ENCODE results near the gene KLHL26.

KLHL26 gene

DNA sequence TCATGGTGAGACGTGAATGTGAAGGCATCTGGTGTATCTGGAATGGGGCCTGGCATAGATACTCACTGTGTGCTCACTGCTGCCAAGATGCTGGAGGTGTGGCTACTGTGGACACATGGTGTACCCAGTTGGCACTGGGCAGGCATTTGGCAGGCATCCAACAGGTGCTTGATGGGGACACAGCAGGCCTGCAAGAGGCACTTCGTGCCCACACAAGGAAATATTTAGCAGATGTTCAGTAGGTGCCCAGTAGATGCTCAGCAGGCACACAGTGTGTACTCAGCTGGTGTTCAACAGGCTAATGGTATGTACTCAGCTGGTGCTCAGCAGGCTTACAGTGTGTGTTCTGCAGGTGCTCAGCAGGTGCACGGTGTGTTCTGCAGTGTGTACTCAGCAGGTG is 60.9 kb downstream of the KLHL26 start:
- DNase-seq, result no peak

DNA sequence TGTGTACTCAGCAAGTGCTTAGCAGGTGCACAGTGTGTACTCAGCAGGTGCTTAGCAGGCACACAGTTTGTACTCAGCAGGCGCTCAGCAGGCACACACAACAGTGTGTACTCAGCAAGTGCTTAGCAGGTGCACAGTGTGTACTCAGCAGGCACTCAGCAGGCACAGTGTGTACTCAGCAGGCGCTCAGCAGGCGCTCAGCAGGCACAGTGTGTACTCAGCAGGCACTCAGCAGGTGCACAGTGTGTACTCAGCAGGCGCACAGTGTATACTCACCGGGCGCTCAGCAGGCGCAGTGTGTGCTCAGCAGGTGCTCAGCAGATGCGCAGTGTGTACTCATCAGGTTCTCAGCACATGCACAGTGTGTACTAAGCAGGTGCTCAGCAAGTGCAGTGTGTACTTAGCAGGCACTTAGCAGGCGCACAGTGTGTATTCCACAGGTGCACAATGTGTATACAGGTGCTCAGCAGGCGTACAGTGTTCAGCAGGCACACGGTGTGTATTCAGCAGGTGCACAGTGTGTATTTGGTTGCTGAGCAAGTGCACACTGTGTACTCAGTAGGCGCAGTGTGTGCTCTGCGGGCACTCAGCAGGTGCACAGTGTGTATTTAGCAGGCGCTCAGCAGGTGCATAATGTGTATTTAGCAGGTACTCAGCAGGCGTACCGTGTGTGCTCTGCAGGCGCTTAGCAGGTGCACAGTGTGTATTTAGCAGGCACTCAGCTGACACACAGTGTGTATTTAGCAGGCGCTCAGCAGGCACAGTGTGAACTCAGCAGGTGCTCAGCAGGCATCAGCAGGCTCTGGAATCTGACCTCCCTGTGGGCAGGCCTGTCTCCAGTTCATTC is 61.7 kb downstream of the KLHL26 start:
- no peak for DNase-seq

DNA sequence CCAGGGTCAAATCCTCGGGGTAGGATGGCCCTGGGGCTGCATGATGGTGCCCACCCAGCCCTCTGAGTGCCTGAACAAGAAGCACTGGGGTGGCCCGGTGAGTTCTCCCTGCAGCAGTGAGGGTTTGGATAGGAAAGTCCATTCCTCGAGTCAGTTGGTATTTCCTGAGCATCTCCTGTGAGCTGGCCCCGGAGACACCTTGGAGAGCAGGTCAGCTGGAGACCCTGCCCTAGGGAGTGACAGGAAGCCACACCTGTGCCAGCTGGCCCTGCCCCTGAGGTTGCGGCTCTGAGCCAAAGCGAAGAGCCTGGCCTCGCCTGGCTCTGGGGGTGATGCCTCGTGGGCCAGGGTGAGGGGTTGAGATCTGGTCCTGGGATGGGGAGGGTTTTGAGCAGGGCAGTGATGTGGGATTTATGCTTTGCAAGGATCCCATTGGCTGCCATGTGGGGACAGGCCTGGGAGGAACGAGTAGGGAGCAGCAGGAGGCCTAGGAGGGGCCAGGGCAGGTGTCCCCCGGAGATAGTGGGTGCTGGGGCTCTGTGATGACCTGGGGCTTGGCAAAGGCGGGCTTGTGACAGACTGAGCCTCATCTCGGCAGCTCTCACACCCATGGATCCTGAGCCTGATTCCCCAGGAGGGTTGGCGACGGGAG is 62.7 kb downstream of the KLHL26 start:
- no peak for DNase-seq

DNA sequence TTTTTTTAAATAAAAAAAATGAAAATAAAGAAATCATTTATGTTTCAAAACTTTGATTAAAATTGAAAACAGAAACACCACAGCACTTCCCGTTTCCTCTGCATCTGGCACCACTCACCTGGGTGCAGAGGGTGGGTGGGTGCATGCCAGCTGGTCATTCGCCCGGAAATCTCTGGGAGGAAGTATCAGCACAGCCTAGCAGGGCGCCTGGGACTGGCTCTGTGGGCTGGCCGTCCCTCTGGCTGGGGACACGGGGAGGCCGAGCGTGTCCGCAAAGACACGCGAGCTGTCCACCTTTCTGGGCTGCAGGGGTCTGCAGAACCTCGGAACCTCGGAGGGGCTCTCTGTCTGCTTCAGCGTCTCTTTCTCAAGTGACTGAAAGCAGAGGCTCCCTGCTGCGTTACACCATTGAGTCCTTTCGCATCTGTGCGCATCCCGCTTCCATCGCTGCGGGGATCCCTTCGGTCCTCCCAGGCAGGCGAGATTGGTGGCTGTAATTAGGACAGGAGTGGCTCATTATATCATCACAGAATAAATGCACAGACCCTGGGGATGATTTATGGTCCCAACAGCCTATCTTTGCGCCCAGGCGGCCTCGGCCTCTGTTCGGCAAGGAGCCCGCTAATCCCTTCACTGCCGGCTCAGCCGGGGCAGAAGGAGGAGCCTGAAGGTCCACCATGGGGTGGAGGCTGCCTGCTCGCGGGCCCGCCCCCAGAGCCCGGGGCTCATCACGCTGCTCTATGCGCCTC is 63.8 kb downstream of the KLHL26 start:
- DNase-seq, result peak; percentile 56

DNA sequence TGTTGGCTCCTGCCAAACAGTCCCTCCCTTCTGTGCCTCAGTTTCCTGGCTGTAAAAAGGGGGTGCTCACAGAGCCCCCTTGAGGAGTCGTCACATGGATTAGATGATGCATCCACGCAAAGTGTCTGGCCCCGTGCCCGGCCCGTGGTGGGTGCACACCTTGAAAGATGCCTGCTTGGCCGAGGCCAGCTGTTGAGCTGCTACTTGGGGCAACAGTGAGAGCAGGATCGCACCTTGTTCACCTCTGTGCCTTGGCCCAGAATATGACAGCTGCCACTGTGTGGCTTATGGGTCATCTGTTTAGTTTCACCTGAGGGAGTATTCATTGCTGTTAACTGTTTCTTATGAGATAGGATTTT is 64.4 kb downstream of the KLHL26 start:
- DNase-seq, result no peak

DNA sequence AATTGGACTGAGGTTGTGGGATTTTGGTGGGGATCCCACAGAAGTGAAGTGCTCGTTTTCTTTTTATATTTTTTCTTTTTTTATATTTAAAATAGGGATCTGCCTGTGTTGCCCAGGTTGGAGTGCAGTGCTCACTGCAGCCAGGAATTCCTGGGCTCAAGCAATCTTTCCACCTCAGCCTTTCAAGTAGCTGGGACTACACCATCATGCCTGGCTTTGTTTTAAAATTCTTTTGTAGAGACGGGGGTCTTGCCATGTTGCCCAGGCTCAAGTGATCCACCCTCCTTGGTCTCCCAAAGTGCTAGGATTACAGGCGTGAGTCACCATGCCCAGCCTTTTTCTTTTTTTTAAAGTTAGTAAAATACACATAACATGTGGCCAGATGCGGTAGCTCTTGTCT is 67.2 kb downstream of the KLHL26 start:
- DNase-seq, result no peak

DNA sequence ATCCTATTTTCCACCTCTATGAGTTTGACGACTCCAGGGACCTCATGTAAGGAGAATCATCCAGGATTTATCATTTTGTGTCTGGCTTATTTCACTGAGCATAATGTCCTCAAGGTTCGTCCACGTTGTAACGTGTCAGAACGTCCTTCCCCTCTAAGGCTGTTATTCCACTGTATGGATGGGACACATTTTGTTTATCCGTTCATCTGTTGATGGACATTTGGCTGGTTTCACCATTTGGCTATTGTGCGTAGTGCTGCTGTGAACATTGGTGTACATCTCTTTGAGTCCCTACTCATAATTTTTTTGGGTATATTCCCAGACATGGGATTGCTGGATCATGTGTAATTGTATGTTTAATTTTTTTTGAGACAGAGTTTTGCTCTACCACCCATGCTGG is 68.1 kb downstream of the KLHL26 start:
- DNase-seq, result no peak

DNA sequence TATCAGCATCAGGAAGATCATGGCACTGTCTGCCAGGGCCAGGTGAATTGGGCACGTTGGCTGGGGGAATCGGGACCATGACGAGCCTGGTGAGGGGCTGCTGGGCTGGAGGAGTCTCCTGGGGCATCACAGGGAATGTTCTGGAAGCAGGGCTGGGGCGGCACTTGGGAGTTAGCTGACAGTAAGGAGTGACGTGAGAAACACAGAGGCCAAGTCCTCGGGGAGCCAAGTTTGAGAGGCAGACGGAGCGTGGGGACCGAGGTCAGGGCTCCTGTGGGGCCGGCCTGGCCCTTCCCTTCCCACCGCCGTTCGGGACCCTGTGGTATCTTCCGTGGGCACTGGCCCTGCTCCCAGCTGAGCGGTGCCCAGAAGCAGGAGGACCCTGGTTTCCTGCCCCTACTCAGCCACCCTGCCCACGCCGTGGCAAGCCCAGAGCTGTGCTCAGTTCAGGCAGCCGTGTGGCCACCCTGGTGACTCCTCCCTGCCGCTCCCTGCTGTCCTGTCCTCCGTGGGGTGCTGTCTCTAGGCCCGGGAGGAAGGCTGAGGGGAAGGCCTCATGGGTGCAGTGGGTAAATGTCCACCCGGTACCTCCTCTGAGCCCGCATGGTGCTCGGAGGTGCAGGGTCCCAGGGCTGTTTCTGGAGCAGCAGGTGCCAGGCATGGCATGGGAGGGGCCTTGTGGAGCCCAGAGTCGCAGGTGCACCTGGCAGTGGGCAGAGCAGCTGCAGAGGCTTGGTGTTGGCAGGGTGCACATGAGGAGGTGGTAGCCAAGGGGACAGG is 71.8 kb downstream of the KLHL26 start:
- no peak for DNase-seq

DNA sequence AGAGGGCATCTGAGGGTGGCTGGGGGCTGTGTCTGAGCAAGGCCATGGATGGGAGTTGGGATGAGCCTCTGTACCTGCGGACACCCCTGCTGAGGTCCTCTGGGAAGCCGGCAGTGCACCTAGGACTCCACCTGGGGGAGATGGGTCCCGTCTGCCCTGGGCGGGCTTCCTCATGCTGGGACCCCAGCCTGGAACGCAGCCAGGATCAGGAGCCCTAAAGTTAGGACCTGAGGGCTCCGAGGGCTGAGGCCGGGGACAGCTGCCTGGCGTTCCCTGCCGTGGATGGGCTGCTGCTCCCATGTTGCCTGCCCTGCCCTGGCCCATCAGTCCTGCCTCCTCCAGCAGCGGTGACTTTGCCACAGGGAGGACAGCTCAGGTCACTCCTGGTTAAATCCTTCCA is 72.7 kb downstream of the KLHL26 start:
- no peak for DNase-seq

DNA sequence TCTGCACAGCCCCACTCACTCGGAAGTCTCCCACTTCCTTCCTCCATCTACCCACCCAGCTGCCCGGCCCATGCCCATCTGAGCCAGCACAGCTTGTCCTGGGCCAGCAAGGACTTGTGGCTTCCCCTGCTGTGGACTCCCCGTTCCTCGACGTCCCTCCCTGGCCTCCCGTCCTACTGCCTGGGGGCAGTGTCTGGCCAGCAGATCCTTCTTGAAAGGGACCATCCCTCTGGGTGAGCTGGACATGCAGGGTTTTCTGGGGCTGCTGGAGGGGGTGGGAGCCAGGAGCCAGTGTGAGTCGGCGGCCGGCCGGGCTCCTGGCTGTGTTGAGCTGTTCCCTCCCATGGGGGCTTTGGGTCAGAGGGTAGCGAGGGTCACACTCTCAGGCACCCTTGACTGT is 73.4 kb downstream of the KLHL26 start:
- DNase-seq, result no peak

DNA sequence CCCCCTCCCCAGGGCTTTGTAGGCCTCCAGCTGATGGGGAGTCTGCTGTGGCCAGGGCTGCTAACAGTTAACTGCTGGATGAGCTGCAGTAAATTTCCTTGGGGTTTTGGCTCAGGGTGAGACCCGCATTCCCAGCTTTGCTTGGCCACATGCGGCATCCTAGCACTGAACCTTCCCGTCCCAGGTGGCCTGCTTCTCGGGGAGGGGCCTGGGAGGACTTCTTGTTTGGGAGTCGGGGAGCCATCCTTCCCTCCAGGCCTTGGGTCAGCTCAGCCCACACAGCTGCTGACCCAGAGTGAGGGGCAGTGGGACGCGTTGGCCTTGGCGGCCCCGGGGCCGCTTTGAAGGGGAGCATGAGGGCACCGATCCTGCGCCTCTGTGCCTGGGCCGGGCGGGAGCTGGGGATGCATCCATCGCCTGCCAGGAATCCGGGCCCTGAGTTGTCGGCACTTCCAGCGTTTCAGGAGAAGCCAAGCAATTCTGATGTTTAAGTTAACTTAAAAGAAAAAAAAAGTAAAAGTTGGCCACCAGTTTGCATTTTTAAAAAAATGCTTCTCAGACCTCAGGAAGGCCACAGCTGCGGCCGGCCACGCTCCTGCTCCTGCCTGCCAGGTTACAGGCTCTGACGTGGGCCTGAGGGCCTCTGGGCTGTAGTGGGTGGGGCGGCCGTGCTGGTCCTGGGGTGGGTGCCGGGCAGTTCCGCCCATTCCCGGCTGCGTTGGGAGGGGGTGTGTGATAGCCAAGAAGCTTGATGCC is 74.3 kb downstream of the KLHL26 start:
- peak; percentile 30 for DNase-seq

DNA sequence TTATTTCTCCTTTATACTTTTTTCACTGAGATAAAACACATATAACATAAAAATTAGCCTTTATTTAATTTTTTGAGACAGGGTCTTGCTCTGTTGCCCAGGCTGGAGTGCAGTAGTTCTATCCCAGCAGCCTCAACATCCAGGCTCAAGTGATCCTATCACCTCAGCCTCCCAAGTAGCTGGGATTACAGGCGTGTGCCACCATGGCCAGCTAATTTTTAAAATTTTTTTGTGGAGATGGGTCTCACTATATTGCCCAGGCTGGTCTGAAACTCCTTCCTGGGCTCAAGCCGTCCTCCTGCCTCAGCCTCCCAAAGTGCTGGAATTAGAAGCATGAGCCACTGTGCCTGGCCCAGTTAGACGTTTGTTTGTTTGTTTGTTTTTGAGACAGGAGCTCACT is 75.1 kb downstream of the KLHL26 start:
- no peak for DNase-seq

DNA sequence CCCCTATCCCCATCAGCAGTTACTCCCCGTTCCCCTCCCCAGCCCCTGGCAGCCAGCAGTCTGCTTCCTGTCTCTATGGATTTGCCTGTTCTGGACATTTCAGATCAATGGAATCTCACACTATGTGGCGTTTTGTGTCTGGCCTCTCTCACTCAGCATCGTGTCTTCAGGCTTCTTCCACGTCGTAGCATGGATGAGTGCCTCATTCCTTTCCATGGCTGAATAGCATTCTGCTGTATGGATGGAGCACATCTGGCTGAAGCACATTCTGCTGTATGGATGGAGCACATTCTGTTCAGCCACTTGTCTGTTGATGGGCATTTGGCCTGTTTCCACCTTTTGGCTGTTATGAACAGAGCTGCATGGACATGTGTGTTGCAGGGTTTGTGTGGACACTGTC is 76.2 kb downstream of the KLHL26 start:
- DNase-seq, result peak; percentile 32

DNA sequence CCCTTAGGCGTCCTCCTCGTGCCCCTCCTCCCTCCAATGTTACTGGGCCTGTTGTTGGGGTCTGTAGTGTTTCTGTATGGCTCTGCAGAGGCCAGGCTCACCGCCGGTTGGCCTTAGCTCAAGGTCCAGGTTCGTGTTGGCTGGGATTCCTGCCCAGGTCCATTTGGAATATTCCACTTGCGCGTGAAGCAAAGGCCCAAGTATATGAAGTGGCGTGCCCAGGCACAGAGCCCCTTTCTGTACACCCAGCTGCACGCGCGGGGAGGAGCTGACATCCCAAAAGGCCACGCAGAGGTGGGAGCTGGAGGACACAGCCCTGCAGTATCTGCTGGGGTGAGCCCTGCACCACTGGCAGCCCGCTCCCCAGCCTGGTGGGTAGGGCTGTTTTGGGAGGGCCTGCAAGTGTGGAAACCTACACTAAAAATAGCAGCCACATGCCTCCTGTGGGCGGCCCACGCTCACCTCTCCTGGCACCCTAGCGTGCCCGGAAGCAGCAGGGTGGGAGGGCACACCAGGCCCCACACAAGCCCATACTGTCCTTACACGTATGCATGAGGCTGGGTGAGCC is 76.8 kb downstream of the KLHL26 start:
- no peak for DNase-seq

DNA sequence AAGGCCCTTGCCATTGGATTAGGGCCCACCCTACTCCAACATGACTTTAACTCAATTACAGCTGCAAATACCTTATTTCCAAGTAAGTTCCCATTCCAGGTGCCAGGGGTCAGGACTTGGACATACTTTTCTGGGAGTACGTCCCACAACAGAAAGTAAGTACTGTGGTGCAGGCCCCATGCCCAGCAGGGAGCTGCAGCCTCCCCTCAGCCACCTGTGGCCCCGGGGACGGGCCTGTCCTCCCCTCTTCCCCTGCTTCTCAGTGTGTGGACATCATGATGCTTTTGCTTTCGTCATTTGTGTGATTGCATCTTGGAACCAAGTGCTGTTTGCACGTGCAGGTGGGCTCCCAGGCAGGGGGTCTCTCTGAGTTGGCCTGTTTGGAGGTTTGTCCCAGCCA is 78.6 kb downstream of the KLHL26 start:
- DNase-seq, result no peak

DNA sequence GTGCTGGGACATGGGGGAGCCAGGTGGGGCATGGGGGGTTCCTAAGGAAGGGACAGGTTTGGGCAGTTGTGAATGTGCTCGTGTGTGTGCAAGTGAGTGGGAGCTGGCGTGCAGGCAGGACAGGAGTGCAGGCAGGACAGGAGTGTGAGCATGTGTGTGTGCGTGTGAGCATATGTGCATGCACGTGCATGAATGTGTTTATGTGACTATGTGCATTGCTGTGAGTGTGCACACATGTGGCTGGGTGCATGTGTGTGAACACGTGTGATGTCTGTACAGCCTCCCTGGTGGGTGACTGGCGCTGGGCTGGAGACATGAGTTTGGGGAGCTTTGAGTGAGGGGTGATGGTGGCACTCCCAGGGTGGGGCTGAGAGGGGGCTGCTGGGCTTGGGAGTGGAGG is 80.0 kb downstream of the KLHL26 start:
- DNase-seq, result no peak

DNA sequence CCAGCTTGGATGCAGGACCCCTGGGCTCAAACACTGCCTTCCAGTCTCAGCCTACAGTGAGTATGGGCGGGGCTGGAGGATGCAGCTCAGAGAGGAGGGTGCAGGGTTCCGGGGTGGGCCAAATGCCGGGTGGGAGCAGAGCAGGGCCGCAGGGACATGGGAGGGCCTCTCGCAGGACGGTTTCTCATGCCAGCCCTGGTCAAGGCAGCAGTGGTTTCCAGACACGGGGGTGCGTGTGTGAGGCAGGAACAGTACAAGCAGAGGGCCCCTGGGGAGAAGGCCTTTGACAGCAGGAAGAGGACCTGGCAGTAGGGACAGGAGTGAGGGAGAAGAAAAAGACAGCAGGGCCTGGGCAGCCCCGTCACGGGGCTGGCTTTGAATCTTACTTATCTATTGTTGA is 80.8 kb downstream of the KLHL26 start:
- DNase-seq, result no peak

DNA sequence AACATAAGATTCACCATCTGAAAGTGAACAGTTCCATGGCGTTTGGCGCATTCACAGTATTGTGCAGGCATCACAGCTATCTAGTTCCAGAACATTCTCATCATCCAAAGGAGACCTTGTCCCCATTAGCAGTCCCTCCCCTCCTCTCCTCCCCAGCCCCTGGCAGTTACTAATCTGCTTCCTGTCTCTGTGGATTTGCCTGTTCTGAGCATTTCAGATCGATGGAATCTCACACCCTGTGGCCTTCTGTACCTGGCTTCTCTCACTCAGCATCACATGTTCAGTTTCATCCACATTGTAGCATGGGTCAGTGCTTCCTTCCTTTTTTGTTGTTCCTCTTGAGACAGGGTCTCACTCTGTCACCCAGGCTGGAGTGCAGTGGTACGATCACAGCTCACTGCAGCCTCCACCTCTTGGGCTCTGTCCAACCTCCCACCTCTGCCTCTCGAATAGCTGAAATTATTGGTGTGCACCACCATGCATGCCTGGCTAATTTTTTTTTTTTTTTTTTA is 81.2 kb downstream of the KLHL26 start:
- DNase-seq, result no peak

DNA sequence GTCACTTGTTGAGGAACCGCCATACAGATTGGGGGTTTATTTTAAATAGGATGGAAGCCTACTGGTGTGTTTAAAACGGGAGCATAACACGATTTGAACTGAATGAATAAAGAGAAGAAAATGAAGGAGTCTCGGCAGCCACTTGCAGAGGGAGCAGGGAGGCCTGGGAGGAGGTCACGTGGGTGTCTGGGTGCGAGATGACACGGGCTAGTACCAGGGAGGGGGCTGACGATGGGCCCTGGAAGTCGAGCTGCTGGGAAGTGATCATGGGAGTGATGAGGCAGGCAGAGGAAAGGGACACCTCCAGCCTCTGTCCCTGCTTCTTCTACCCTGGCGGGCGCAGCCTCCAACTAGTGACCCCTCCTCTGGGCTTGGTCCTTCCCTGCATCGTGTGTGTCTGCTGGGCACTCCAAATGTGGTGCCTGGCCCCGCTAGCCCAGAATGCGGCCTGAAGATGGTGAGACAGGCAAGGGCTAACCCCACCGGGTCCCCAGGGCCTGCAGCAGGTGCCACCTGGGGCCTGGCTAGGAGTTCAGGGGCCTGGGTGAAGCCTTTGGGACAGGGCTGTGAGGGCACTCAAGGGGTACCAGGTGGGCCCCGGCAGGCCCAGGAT is 82.1 kb downstream of the KLHL26 start:
- DNase-seq, result no peak

DNA sequence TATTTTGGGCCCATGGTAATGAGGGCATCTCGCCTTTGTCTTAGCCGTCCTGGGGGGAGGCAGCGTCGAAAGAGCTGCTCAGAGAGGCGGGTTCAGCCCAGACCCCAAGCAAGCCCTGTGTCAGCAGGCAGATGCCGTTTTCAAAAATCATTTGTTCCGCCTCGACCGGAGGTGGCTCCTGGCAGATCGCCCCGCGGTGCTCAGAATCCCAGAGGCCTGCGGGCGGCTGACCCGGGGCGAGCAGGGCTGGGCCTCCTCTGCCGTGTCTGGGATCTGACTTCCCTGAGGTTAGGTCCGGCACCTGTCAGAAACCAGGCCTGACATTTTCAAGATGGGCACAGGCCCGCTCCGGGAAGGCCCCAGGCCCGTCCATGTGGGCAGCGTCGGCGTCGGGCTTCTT is 82.7 kb downstream of the KLHL26 start:
- DNase-seq, result no peak
